HFF-Myc (cell line): ENCODE results near the gene CNGB1.
"Not testable (repeated sequence)": the region's sequence is repeated elsewhere in the genome, so short reads cannot be mapped to it uniquely, and the experiment has no call there.

Experiments
- DNase-seq: peaks from one replicate; pipeline ENCODE4 v3.0.0-alpha.2; 2011; ENCODE audit warnings: low read depth; ENCODE audit errors: extremely low read depth
- H3K4me3 ChIP-seq: replicated peaks from 2 replicates; pipeline ENCODE4 v1.5.1; 2011; ENCODE audit warnings: low read depth, mild to moderate bottlenecking, control low read depth, low read length
- TF ChIP-seq, protein P1 (sequence below): IDR thresholded peaks from 2 replicates; pipeline ENCODE4 v1.5.1; 2012; ENCODE audit warnings: mild to moderate bottlenecking, low read depth, low read length, control low read depth; ENCODE audit errors: missing control alignments

The CNGB1 gene

DNA sequence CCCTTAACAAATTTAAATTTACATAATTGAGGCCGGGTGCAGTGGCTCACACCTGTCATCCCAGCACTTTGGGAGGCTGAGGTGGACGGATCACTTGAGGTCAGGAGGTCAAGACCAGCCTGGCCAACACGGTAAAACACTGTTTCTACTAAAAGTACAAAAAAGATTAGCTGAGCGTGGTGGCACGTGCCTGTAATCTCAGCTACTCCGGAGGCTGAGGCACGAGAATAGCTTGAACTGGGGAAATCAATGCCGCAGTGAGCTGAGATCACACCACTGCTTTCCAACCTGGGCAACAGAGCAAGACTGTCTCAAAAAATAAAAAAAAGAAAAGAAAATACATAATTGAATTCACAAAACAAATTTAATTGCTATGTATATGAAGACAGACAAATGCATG is 112.3 kb downstream of the CNGB1 start:
- TF ChIP-seq, protein P1, sequence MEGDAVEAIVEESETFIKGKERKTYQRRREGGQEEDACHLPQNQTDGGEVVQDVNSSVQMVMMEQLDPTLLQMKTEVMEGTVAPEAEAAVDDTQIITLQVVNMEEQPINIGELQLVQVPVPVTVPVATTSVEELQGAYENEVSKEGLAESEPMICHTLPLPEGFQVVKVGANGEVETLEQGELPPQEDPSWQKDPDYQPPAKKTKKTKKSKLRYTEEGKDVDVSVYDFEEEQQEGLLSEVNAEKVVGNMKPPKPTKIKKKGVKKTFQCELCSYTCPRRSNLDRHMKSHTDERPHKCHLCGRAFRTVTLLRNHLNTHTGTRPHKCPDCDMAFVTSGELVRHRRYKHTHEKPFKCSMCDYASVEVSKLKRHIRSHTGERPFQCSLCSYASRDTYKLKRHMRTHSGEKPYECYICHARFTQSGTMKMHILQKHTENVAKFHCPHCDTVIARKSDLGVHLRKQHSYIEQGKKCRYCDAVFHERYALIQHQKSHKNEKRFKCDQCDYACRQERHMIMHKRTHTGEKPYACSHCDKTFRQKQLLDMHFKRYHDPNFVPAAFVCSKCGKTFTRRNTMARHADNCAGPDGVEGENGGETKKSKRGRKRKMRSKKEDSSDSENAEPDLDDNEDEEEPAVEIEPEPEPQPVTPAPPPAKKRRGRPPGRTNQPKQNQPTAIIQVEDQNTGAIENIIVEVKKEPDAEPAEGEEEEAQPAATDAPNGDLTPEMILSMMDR: no peak
- DNase-seq: no peak

DNA sequence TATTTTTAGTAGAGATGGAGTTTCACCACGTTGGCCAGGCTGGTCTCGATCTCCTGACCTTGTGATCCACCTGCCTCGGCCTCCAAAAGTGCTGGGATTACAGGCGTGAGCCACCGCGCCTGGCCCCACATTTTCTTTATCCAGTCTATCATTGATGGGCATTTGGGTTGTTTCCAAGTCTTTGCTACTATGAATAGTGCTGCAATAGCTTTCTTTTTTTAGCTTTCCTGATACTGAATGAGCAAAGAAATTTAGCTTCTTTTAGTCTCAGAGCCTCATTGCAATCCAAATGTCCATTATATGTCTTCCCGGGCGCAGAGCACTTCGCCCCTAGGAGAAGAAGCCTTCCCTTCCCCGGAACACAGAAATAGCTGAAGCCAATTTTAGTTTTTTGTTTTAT is 112.9 kb downstream of the CNGB1 start:
- DNase-seq, H3K4me3 ChIP-seq: not testable (repeated sequence)

More for the DNA sequence above, 112.3 kb downstream of the CNGB1 start:
- no peak overlapping the region for H3K4me3 ChIP-seq

DNA sequence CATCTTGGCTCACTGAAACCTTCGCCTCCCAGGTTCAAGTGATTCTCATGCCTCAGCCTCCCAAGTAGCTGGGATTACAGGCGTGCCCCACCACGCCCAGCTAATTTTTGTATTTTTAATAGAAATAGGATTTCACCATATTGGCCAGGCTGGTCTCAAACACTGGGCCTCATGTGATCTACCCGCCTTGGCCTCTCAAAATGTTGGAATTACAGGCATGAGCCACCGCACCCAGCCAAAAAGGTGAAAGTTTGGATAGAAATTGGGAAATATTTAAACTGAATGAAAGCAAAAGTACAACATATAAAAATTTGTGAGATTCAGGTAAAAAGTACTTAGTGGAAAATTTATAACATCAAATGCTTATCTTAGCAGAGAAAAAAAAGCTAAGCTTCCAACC is 115.7 kb downstream of the CNGB1 start:
- DNase-seq: no peak
- TF ChIP-seq, protein P1: no peak
- no peak overlapping the region for H3K4me3 ChIP-seq

DNA sequence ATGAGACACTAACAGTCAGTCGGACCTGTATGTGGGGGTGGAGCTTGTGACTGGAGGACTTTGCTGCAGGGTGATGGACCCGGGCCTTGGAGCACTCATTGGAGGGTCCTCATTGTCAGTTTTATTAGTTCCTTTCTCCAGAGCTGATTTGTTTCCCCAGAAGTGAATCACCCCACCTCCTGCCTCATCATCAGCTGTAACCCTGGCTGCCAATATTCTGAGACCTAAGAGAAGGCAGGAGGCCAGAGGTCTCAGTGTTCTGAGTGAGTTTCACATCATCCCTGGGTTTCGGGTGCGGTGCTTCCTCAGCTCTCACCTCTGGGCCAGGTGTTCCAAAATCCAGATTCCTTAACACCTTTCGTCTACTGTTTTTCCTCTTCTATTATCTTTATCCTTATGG is 118.7 kb downstream of the CNGB1 start:
- no peak overlapping the region for H3K4me3 ChIP-seq
- TF ChIP-seq, protein P1: no peak
- DNase-seq: no peak

DNA sequence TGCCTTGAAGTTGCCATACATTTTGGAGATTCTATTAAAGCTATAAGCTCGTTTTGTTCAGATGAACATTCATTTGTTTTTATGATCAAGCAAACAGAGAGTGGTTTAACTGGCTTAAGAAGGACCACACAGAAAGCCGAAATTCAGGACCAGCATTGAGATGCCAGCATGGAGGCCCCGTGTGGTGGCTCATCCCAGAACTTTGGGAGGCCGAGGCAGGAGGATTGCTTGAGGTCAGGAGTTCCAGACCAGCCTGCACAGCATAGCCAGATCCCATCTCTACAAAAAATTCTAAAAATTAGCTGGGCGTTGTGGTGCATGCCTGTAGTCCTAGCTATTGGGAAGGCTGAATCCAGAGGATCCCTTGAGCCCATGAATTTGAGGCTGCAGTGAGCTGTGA is 122.7 kb downstream of the CNGB1 start:
- TF ChIP-seq, protein P1: no peak
- no peak overlapping the region for H3K4me3 ChIP-seq
- DNase-seq: no peak

DNA sequence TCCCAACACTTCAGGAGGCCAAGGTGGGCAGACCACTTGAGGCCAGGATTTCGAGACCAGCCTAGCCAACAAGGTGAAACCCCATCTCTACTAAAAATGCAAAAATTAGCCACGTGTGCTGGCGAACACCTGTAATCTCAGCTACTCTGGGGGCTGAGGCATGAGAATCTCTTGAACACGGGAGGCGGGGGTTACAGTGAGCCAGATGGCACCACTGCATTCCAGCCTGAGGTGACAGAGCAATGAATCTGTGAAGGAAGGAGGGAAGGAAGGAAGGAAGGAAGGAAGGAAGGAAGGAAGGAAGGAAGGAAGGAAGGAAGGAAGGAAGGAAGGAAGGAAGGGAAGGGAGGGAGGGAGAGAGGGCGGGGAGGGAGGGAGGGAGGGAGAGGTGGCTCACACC is 124.0 kb downstream of the CNGB1 start:
- H3K4me3 ChIP-seq, DNase-seq: not testable (repeated sequence)

DNA sequence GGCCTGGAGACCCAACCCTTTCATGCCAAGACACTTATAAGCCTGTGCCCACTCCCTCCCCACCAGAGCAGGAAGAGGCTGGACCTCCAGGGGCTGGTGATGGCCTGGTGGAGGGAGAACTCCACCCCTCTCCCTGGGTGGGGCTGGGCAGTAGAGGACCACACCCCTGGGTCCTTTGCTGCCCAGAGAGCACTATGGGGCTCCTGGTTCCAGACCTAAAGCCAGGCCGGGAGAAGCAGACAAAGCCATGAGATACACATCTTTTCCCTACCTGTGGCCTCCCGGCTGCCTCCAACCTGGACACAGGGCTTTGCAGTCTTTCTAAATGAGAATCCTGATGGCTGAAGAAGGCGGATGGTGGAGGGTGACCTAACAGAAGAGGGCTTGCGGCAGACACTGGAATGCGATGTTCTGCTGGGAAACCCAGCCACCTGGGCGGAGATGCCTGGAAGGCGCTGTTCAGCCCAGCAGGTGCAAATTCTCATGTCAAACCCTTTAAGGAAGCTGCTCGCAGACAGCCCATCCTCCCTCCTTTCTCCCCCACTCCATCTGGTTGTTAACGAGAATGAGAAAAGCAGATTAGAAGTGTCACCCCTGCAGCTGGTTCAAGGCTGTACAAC is 124.7 kb downstream of the CNGB1 start:
- no peak for DNase-seq
- TF ChIP-seq, protein P1: no peak
- H3K4me3 ChIP-seq: no peak overlapping the region

DNA sequence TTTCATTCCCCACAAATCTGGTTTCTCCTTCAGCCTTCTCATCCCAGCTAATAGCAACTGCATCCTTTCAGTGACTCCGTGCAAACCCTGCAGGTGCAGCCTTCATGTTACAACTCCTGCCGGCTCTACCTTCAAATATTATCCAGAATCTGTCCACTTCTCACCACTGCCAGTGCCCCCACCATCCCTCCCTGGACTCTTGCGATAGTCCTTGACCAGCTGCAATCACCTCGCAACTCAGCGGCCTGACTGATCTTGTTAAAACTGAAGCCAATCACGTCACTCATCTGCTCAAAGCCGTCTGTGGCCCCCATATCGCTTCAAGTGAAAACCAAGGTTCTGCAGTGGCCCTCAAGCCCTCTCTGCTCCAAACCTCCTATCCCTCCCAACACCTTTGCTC is 125.8 kb downstream of the CNGB1 start:
- no peak for DNase-seq
- TF ChIP-seq, protein P1: no peak
- H3K4me3 ChIP-seq: no peak overlapping the region
